ENCODE measurements around the gene MMP7.

MMP7 gene

DNA sequence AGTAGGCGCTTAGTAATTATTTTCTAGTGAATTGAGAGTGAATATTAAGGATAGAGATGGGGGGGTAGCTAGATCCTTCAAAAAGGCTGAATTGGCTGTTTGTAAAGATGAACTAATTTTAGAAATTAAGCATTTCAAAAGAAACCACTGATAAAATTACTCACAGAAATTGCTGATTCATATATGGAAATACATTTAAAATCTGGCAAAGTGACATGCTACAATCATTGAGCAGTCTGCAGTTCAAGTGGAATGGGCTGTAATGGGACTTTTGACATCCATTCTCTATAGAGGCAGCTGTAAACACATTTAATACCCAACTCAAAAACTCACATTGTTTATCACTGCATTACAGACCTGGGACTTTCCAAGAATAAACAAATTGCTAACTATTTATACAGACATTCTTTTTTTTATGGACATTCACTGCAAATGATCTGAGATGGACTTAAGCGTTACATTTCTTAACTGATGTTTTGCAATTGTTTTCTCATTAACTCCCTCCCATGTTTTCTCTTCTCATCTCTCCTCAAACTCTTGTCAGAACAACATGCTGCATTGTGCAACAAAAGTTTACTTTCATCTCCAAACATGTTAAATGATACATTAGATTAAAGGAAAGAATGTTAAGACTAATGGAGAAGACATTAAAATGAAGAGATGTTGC, 42.1 kb upstream of the MMP7 start:
- H3K27ac ChIP-seq = no peak overlapping the region

DNA sequence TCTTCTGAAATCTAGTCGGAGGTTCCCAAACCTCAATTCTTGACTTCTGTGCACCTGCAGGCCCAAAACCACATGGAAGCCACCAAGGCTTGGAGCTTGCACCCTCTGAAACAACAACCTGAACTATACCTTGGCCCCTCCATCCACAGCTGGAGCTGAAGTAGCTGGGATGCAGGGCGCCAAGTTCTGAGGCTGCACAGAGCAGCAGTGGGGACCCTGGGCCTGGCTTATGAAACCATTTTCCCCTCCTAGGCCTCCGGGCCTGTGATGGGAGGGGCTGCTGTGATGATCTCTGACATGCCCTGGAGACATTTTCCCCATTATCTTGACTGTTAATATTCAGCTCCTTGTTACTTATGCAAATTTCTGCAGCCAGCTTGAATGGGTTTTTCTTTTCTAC, 38.3 kb upstream of the MMP7 start:
- no peak for DNase-seq
- TF ChIP-seq, protein P1, sequence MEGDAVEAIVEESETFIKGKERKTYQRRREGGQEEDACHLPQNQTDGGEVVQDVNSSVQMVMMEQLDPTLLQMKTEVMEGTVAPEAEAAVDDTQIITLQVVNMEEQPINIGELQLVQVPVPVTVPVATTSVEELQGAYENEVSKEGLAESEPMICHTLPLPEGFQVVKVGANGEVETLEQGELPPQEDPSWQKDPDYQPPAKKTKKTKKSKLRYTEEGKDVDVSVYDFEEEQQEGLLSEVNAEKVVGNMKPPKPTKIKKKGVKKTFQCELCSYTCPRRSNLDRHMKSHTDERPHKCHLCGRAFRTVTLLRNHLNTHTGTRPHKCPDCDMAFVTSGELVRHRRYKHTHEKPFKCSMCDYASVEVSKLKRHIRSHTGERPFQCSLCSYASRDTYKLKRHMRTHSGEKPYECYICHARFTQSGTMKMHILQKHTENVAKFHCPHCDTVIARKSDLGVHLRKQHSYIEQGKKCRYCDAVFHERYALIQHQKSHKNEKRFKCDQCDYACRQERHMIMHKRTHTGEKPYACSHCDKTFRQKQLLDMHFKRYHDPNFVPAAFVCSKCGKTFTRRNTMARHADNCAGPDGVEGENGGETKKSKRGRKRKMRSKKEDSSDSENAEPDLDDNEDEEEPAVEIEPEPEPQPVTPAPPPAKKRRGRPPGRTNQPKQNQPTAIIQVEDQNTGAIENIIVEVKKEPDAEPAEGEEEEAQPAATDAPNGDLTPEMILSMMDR (IDR thresholded peaks at IDR 0.05; ENCODE audit: low read depth, low read length, missing control alignments) = no peak
- in situ Hi-C loops (cut with HindIII; ENCODE audit: low pct_ligation_motif_present, low sequenced_read_pairs) = no loop called here
- no peaks in the 10 kb centered on the region for H3K27me3 ChIP-seq (replicated peaks)
- H3K27ac ChIP-seq = no peak overlapping the region
- H3K36me3 ChIP-seq (replicated peaks) = no peaks in the 10 kb centered on the region
- no peak overlapping the region for H3K4me3 ChIP-seq (ENCODE audit: low read depth, low read length)

More for the DNA sequence above, 42.1 kb upstream of the MMP7 start:
- Histone ChIP-seq H3K27me3 (replicated peaks) (no peaks in the 10 kb centered on the region), H3K36me3 (replicated peaks) (no peaks in the 10 kb centered on the region), H3K4me3 (ENCODE audit: low read depth, low read length) (no peak overlapping the region)
- TF ChIP-seq, protein P1 (IDR thresholded peaks at IDR 0.05; ENCODE audit: low read depth, low read length, missing control alignments) = no peak
- DNase-seq = no peak
- in situ Hi-C loops (cut with HindIII; ENCODE audit: low pct_ligation_motif_present, low sequenced_read_pairs) = no loop called here

DNA sequence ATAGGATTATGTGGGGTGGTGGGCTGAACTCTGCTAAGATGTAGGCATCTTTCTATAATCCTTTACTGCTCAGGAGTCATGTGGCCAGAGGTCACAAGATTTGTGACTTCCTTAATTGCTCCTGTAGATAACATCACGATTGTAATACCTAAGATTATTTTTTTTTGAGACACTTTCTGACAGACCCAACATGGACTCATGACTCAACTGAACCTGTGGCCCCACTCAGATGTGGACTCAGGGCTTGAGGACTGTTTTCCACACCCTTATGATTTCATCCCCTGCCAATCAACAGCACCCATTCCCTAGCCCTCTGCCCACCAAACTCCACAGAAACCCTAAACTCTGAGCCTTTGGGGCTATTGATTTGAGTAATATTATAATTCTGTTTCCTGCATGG, 35.6 kb upstream of the MMP7 start:
- DNase-seq = no peak
- TF ChIP-seq, protein P1 (IDR thresholded peaks at IDR 0.05; ENCODE audit: low read depth, low read length, missing control alignments) = no peak
- Histone ChIP-seq H3K36me3 (replicated peaks) (no peaks in the 10 kb centered on the region), H3K27ac (no peak overlapping the region), H3K27me3 (replicated peaks) (no peaks in the 10 kb centered on the region), H3K4me3 (ENCODE audit: low read depth, low read length) (no peak overlapping the region)
- in situ Hi-C loops (cut with HindIII; ENCODE audit: low pct_ligation_motif_present, low sequenced_read_pairs) = no loop called here

DNA sequence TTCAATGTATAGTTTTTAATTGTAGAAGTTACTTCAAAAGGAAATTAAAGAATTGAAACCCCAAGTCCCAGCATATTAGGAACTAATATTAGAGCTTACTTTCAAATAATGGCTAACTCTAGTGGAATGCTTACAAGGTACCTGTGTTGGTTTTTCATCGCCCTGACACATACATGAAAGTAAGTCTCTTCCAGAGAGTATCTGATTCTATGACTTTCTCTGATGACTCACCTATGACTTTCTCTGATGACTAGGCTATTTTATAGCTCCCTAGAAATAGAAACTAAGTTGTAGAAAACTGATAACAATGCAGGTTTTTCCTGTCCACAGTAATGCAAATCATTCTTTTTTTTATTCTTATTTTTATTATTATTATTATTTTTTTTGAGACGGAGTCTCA, 33.6 kb upstream of the MMP7 start:
- TF ChIP-seq, protein P1 (IDR thresholded peaks at IDR 0.05; ENCODE audit: low read depth, low read length, missing control alignments) = no peak
- H3K27me3 ChIP-seq (replicated peaks) = no peaks in the 10 kb centered on the region
- no peak overlapping the region for H3K27ac ChIP-seq
- no peak overlapping the region for H3K4me3 ChIP-seq (ENCODE audit: low read depth, low read length)
- in situ Hi-C loops (cut with HindIII; ENCODE audit: low pct_ligation_motif_present, low sequenced_read_pairs) = no loop called here
- no peaks in the 10 kb centered on the region for H3K36me3 ChIP-seq (replicated peaks)
- no peak for DNase-seq

DNA sequence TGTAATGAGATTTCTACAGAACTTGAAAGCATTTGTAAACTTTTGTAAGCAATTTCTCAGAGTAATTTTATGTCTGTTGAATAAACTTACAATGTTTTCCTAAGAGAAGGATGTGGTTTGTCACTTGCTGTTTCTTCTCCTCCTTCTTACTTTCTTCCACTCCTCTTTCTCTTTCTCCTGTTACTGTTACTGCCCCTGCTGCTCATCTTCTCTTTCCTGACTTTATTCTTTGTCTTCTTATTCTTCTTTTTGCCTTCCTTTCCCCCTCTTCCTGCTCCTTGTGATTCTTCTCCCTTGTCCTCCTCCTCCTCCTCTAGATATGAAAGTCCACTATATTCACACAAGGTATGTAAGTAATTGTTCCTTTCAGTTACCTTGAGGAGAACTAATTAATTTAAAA, 31.1 kb upstream of the MMP7 start:
- no peaks in the 10 kb centered on the region for H3K27me3 ChIP-seq (replicated peaks)
- no peak overlapping the region for H3K27ac ChIP-seq
- H3K4me3 ChIP-seq (ENCODE audit: low read depth, low read length) = no peak overlapping the region
- no peaks in the 10 kb centered on the region for H3K36me3 ChIP-seq (replicated peaks)
- TF ChIP-seq, protein P1 (IDR thresholded peaks at IDR 0.05; ENCODE audit: low read depth, low read length, missing control alignments) = no peak
- no peak for DNase-seq
- in situ Hi-C loops (cut with HindIII; ENCODE audit: low pct_ligation_motif_present, low sequenced_read_pairs) = no loop called here

DNA sequence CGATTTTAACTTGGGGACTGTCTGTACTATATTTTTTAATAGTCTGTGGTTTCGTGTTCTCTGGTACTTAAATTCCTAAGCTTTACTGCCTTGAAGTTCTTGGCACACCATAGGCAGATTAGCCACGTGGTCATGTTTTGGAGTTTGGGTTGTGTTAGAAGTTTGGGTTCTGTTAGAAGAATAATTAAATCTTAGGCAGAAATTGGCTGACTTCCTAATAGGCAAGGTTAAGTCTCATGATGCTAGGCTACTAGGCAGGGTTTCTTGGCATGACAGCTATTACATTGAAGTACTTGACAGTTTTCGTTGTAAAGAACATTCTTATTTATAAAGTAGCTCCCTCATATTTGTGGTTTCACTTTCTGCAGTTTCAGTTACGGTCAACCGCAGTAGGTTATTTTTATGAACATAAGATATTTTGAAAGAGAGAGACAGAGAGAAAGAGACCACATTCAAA, 30.0 kb upstream of the MMP7 start:
- Histone ChIP-seq H3K27ac (no peak overlapping the region), H3K36me3 (replicated peaks) (no peaks in the 10 kb centered on the region), H3K4me3 (ENCODE audit: low read depth, low read length) (peak overlapping the region; percentile 35), H3K27me3 (replicated peaks) (no peaks in the 10 kb centered on the region)
- in situ Hi-C loops (cut with HindIII; ENCODE audit: low pct_ligation_motif_present, low sequenced_read_pairs) = no loop called here
- TF ChIP-seq, protein P1 (IDR thresholded peaks at IDR 0.05; ENCODE audit: low read depth, low read length, missing control alignments) = no peak
- DNase-seq = peak; percentile 38

All from brain microvascular endothelial cell (primary cell).